GM12878 (cell line): ENCODE results near the gene CA10. TPM values are rescaled to one million over a fixed set of nuclear protein-coding genes. Genes with fewer than 3 reads are reported as not detected.

Experiments used
- ATAC-seq: fragments of 200-7000 bp; cut with Tn5 transposase; 3 replicates; pipeline ENCODE4 v1.9.1; 2020; ENCODE audit warnings: mild to moderate bottlenecking, moderate library complexity
- BruUV-seq: library from RNA; stranded (reverse); fragments of 400-500 nt; replicated peaks from 2 replicates; lab custom pipeline; 2021; lab: Mats Ljungman, UMichigan
- CTCF ChIA-PET: fragments of 300-600 bp; sonication (Branson Sonifier 250); formaldehyde crosslinking; extraction: SDS; loops from one replicate; lab custom pipeline; 2021; ENCODE audit warnings: inconsistent platforms; lab: Yijun Ruan, JAX
- POLR2A ChIA-PET: fragments of 350-600 bp; formaldehyde crosslinking; extraction: SDS; loops from one replicate; lab custom pipeline; 2021; ENCODE audit warnings: inconsistent platforms; lab: Charles Lee
- RAD21 ChIA-PET: fragments of 300-600 bp; sonication (Branson Sonifier 250); formaldehyde crosslinking; loops from one replicate; lab custom pipeline; 2023; ENCODE audit warnings: antibody characterized with exemption; ENCODE audit not compliant: unreplicated experiment; lab: Charles Lee
- SMC1A ChIA-PET: fragments of 300-600 bp; sonication (Branson Sonifier 250); formaldehyde crosslinking; loops from one replicate; lab custom pipeline; 2023; ENCODE audit not compliant: unreplicated experiment, uncharacterized antibody; lab: Charles Lee
- DNase-seq: peaks from one replicate; pipeline ENCODE4 v3.0.0-alpha.2; 2011; ENCODE audit warnings: low read depth, low spot score
- FAIRE-seq: peaks from 3 replicates; lab custom pipeline; 2011; peaks lifted over from hg19 to GRCh38; lab: Jason Lieb, UNC
- H2AFZ ChIP-seq: 2 replicates; pipeline ENCODE4 v1.6.0; 2011; ENCODE audit warnings: low read depth, low read length, control low read depth; ENCODE audit not compliant: control insufficient read depth
- H3K27ac ChIP-seq: 2 replicates; pipeline ENCODE4 v1.5.1; 2011; ENCODE audit warnings: control low read depth; ENCODE audit not compliant: control insufficient read depth, insufficient read depth
- H3K27me3 ChIP-seq, 2 experiments: replicated peaks in 1 of 2; 2 replicates each; pipeline versions ENCODE4 v1.6.0 to v1.6.1; 2011; ENCODE audit warnings: low read length in 1 of 2; ENCODE audit not compliant: control insufficient read depth in 2 of 2, insufficient read depth in 2 of 2
- H3K36me3 ChIP-seq, 2 experiments: 2 replicates each; pipeline ENCODE4 v1.5.1; 2011; ENCODE audit warnings: low read length in 1 of 2; ENCODE audit not compliant: control insufficient read depth in 2 of 2, insufficient read depth in 2 of 2
- H3K4me1 ChIP-seq: 2 replicates; pipeline ENCODE4 v1.6.1; 2011; ENCODE audit warnings: mild to moderate bottlenecking, low read length, moderate library complexity, mixed read lengths; ENCODE audit not compliant: control insufficient read depth, insufficient read depth
- H3K4me2 ChIP-seq: 2 replicates; pipeline ENCODE4 v1.6.0; 2011; ENCODE audit warnings: control low read depth; ENCODE audit not compliant: control insufficient read depth, insufficient read depth
- H3K4me3 ChIP-seq: fragments of 200-600 bp; sonication (generic); 2 replicates; pipeline ENCODE4 v1.5.1; 2016
- H3K79me2 ChIP-seq: 2 replicates; pipeline ENCODE4 v1.6.0; 2011; ENCODE audit warnings: low read length; ENCODE audit not compliant: control insufficient read depth, insufficient read depth
- H3K9ac ChIP-seq: 2 replicates; pipeline ENCODE4 v1.8.0; 2011; ENCODE audit warnings: low read length, control low read depth, mixed read lengths; ENCODE audit not compliant: control insufficient read depth, insufficient read depth
- H3K9me3 ChIP-seq: replicated peaks from 3 replicates; pipeline ENCODE4 v1.5.1; 2011; ENCODE audit warnings: mild to moderate bottlenecking, low read length; ENCODE audit not compliant: control insufficient read depth, insufficient read depth
- H4K20me1 ChIP-seq: 2 replicates; pipeline ENCODE4 v1.6.0; 2011; ENCODE audit not compliant: control insufficient read depth, insufficient read depth
- BCL3 ChIP-seq: IDR thresholded peaks from 2 replicates; pipeline ENCODE4 v1.6.1; 2011; ENCODE audit warnings: borderline replicate concordance, low read depth, mild to moderate bottlenecking, moderate library complexity, low read length; ENCODE audit not compliant: insufficient read depth, poor library complexity, severe bottlenecking
- CEBPB ChIP-seq, 2 experiments: fragments of 150-350 bp in 1 of 2; IDR thresholded peaks; 2 replicates each; pipeline ENCODE4 v1.6.1; 2012 to 2014; ENCODE audit warnings: low read depth in 2 of 2, low read length in 2 of 2, borderline replicate concordance in 1 of 2, inconsistent platforms in 1 of 2
- MYB ChIP-seq: fragments of 150-350 bp; IDR thresholded peaks from 2 replicates; pipeline ENCODE4 v1.6.1; 2014; ENCODE audit warnings: mild to moderate bottlenecking, low read depth, low read length, borderline replicate concordance
- NBN ChIP-seq: fragments of 450-650 bp; IDR thresholded peaks from 2 replicates; pipeline ENCODE4 v1.6.1; 2016
- NFIC ChIP-seq: IDR thresholded peaks from 2 replicates; pipeline ENCODE4 v1.6.1; 2012; ENCODE audit warnings: low read depth, mild to moderate bottlenecking, inconsistent platforms, low read length, moderate library complexity
- RFX5 ChIP-seq: IDR thresholded peaks from 2 replicates; pipeline ENCODE4 v1.6.1; 2011; ENCODE audit warnings: low read depth, low read length, improper control_type of control experiment
- ZBTB4 ChIP-seq: fragments of 450-650 bp; formaldehyde crosslinking; IDR thresholded peaks from 2 replicates; pipeline ENCODE4 v1.4.0; 2022; ENCODE audit warnings: mild to moderate bottlenecking, moderate library complexity
- ZZZ3 ChIP-seq: IDR thresholded peaks from 2 replicates; pipeline ENCODE4 v1.6.1; 2011; ENCODE audit warnings: low read depth; ENCODE audit not compliant: control insufficient read depth, insufficient read length
- WGBS: methylation state at CpG from one replicate; pipeline ENCODE4 v1.1.6; 2016; ENCODE audit warnings: low lambda C conversion rate; ENCODE audit not compliant: insufficient replicate concordance, insufficient coverage; ENCODE audit errors: missing lambda C conversion rate; 5-methylcytosine and 5-hydroxymethylcytosine counted together
- in situ Hi-C: fragments of 300-500 bp; cut with MboI; formaldehyde crosslinking; loops from 9 replicates; pipeline ENCODE4 v1.14.3; 2018; ENCODE audit warnings: mixed read lengths
- intact Hi-C: fragments of 100-400 bp; cut with micrococcal nuclease; formaldehyde crosslinking; loops from one replicate; pipeline ENCODE4 v1.14.2; 2022; ENCODE audit not compliant: unreplicated experiment
- polyA plus RNA-seq, 11 experiments: library from polyadenylated mRNA; depleted of rRNA in 4 of 11; unstranded in 6 of 11; stranded (reverse) in 5 of 11; fragments of >200 nt; fragmentation: Nextera tagmentation in 4 of 11; fragmentation: Illumina TruSeq in 1 of 11; extraction: Ambion mirVana in 4 of 11; extraction: Trizol in 1 of 11; gene quantifications; 1 replicate in 1 of 11; 2 replicates in 10 of 11; pipeline versions ENCODE4 v1.2.1 to v1.2.3, GENCODE V29; 2011 to 2016; ENCODE audit warnings: inconsistent platforms in 2 of 11, missing spikeins in 2 of 11, low read depth in 1 of 11
- total RNA-seq, 4 experiments: library from RNA; depleted of rRNA in 3 of 4; stranded (reverse); fragments of >200 nt in 3 of 4; fragmentation: Illumina TruSeq in 1 of 4; extraction: Trizol in 1 of 4; gene quantifications; 2 replicates each; pipeline versions ENCODE4 v1.2.1 to v1.2.3, GENCODE V29; 2013 to 2021

Gene CA10
- total and polyA plus RNA-seq, 10 of the 15 experiments (the other 5 are each of a cell fraction or from before 2014, with no cell fraction given): not detected

- TF ChIP-seq CEBPB (IDR thresholded peaks at IDR 0.05; ENCODE audit: borderline replicate concordance in 1 of 2, low read depth in 2 of 2, low read length in 2 of 2): no peak
Measured at GRCh38 chr17:51971121-51971520, 187.4 kb downstream of the CA10 start (continued).

- Histone ChIP-seq H3K27me3 (no peaks in the 10 kb centered on the region), H2AFZ (no peak overlapping the region), H3K9me3 (no peaks in the 10 kb centered on the region; the same call in 2 of the 3 replicates), H3K4me3 (no peak overlapping the region), H3K27ac (no peak overlapping the region), H3K4me1 (no peaks in the 10 kb centered on the region), H4K20me1 (no peaks in the 10 kb centered on the region), H3K4me2 (no peak overlapping the region), H3K79me2 (no peaks in the 10 kb centered on the region), H3K9ac (no peak overlapping the region), H3K36me3 (no peaks in the 10 kb centered on the region)
- POLR2A ChIA-PET: no interaction called here
- BruUV-seq: no TSS peak
- SMC1A ChIA-PET: no interaction called here
- ATAC-seq (no peak), DNase-seq (no peak), FAIRE-seq (no peak)
- CTCF ChIA-PET: no interaction called here
- intact Hi-C loops (no loop called here), in situ Hi-C loops (no loop called here)
- TF ChIP-seq NBN (no peak), ZZZ3 (no peak), ZBTB4 (no peak), NFIC (no peak), BCL3 (no peak), MYB (no peak), RFX5 (no peak)
- 41% methylated on average over 7 of the region's 7 CpGs for WGBS
- RAD21 ChIA-PET: no interaction called here
Measured at GRCh38 chr17:51961689-51962088, 196.8 kb downstream of the CA10 start.
